B cell (primary cell): ENCODE data around the gene VWA8. TPM values are rescaled to one million over a fixed set of nuclear protein-coding genes. Genes with fewer than 3 reads are reported as not detected.
"Not testable (repeated sequence)": the region's sequence is repeated elsewhere in the genome, so short reads cannot be mapped to it uniquely, and the experiment has no call there.

Experiments used
- ATAC-seq: fragments of 200-7000 bp; cut with Tn5 transposase; one replicate; pipeline ENCODE4 v1.10.0; 2021; ENCODE audit warnings: low read depth, mild to moderate bottlenecking, moderate number of reproducible peaks, moderate library complexity
- CTCF ChIA-PET: fragments of 350-600 bp; sonication (Branson Sonifier 250); formaldehyde crosslinking; loops from one replicate; lab custom pipeline; 2021; ENCODE audit warnings: antibody characterized with exemption, inconsistent platforms; lab: Charles Lee
- POLR2A ChIA-PET: fragments of 350-600 bp; sonication (Branson Sonifier 250); formaldehyde crosslinking; loops from one replicate; lab custom pipeline; 2021; ENCODE audit warnings: antibody characterized with exemption; lab: Charles Lee
- DNase-seq: peaks from one replicate; pipeline ENCODE4 v3.0.0; 2013
- H2AFZ ChIP-seq: 2 replicates; pipeline ENCODE4 v1.6.1; 2012; ENCODE audit warnings: mild to moderate bottlenecking, low read depth, low read length; ENCODE audit not compliant: insufficient read depth, poor library complexity, severe bottlenecking
- H3K27ac ChIP-seq, 2 donors: 1 replicate in 1 of 2; 2 replicates in 1 of 2; pipeline ENCODE4 v1.5.1; 2012 to 2013; ENCODE audit warnings: low read length in 2 of 2, mild to moderate bottlenecking in 2 of 2, moderate library complexity in 1 of 2
- H3K27me3 ChIP-seq, 4 experiments: fragments of 200-600 bp in 1 of 4; sonication (generic) in 1 of 4; replicated peaks in 1 of 4; 1 replicate in 2 of 4; 2 replicates in 2 of 4; pipeline versions ENCODE4 v1.6.1 to v1.7.0; 2013 to 2016; ENCODE audit warnings: low read length in 3 of 4, mild to moderate bottlenecking in 2 of 4, mixed read lengths in 1 of 4, moderate library complexity in 1 of 4; ENCODE audit not compliant: insufficient read depth in 4 of 4, control insufficient read depth in 3 of 4; ENCODE audit errors: control extremely low read depth in 1 of 4
- H3K36me3 ChIP-seq, 2 experiments: replicated peaks in 1 of 2; 1 replicate in 1 of 2; 2 replicates in 1 of 2; pipeline versions ENCODE4 v1.6.1 to v1.7.1; 2013; ENCODE audit warnings: low read length in 1 of 2; ENCODE audit not compliant: insufficient read depth in 2 of 2, control insufficient read depth in 1 of 2; ENCODE audit errors: control extremely low read depth in 1 of 2, extremely low read depth in 1 of 2
- H3K4me1 ChIP-seq, 2 donors: fragments of 200-600 bp in 1 of 2; sonication (generic) in 1 of 2; 1 replicate in 1 of 2; 2 replicates in 1 of 2; pipeline versions ENCODE4 v1.5.1 to v1.6.1; 2013 to 2017; ENCODE audit warnings: low read length in 2 of 2; ENCODE audit not compliant: control insufficient read depth in 2 of 2, insufficient read depth in 2 of 2
- H3K4me2 ChIP-seq: replicated peaks from 2 replicates; pipeline ENCODE3; 2012; ENCODE audit warnings: mild to moderate bottlenecking, low read depth, low read length; ENCODE audit not compliant: poor library complexity, severe bottlenecking
- H3K4me3 ChIP-seq, 5 experiments: fragments of 200-600 bp in 1 of 5; sonication (generic) in 1 of 5; 1 replicate in 3 of 5; 2 replicates in 2 of 5; pipeline versions ENCODE4 v1.5.1 to v1.7.0; 2011 to 2016; ENCODE audit warnings: low read length in 4 of 5, mild to moderate bottlenecking in 4 of 5, low read depth in 2 of 5, control low read depth in 1 of 5, moderate library complexity in 1 of 5; ENCODE audit not compliant: insufficient read depth in 1 of 5; ENCODE audit errors: control extremely low read depth in 1 of 5, extremely low read depth in 1 of 5
- H3K79me2 ChIP-seq: fragments of 200-600 bp; sonication (generic); one replicate; pipeline ENCODE4 v1.6.0; 2016; ENCODE audit warnings: low read length; ENCODE audit not compliant: control insufficient read depth, insufficient read depth
- H3K9ac ChIP-seq: fragments of 200-600 bp; sonication (generic); 2 replicates; pipeline ENCODE4 v1.6.1; 2017; ENCODE audit warnings: mild to moderate bottlenecking, low read length, moderate library complexity
- H3K9me3 ChIP-seq, 3 donors: one replicate each; pipeline versions ENCODE4 v1.6.1 to v1.7.1; 2013; ENCODE audit warnings: low read length in 2 of 3; ENCODE audit not compliant: control insufficient read depth in 2 of 3, insufficient read depth in 1 of 3; ENCODE audit errors: control extremely low read depth in 1 of 3
- H4K20me1 ChIP-seq: 2 replicates; pipeline ENCODE4 v1.6.0; 2012; ENCODE audit warnings: mild to moderate bottlenecking, low read length; ENCODE audit not compliant: insufficient read depth, control insufficient read depth, poor library complexity, severe bottlenecking
- H3K27ac Mint-ChIP-seq: one replicate; pipeline ENCODE4 v1.8.0; 2021; ENCODE audit warnings: mixed read lengths
- H3K27me3 Mint-ChIP-seq: one replicate; pipeline ENCODE4 v1.8.0; 2021; ENCODE audit warnings: mixed read lengths
- H3K4me1 Mint-ChIP-seq: one replicate; pipeline ENCODE4 v1.8.0; 2021; ENCODE audit warnings: mixed read lengths
- H3K4me3 Mint-ChIP-seq: one replicate; pipeline ENCODE4 v1.8.0; 2021; ENCODE audit warnings: mixed read lengths
- H3K9me3 Mint-ChIP-seq: one replicate; pipeline ENCODE4 v1.8.0; 2022; ENCODE audit warnings: mixed read lengths; ENCODE audit not compliant: insufficient read depth
- EZH2 ChIP-seq: IDR thresholded peaks from 2 replicates; pipeline ENCODE4 v1.6.1; 2012; ENCODE audit warnings: borderline replicate concordance, low read depth, mild to moderate bottlenecking, moderate library complexity, low read length; ENCODE audit not compliant: insufficient read depth, poor library complexity, severe bottlenecking
- WGBS: methylation state at CpG from one replicate; pipeline ENCODE4 v1.1.5; 2013; ENCODE audit warnings: missing lambda C conversion rate; ENCODE audit not compliant: insufficient coverage; 5-methylcytosine and 5-hydroxymethylcytosine counted together
- intact Hi-C: fragments of 100-400 bp; cut with micrococcal nuclease; formaldehyde crosslinking; loops from one replicate; pipeline ENCODE4 v1.10.0; 2022
- polyA plus RNA-seq: library from polyadenylated mRNA; depleted of rRNA; stranded (reverse); fragments of >200 nt; gene quantifications from 2 replicates; pipeline ENCODE4 v1.2.3, GENCODE V29; 2012
- total RNA-seq, 2 donors: library from RNA; stranded (reverse); fragments of 120-200 nt in 1 of 2; gene quantifications; 1 replicate in 1 of 2; 2 replicates in 1 of 2; pipeline versions ENCODE4 v1.2.3 to v1.2.4, GENCODE V29; 2013 to 2022
- TF ChIP-seq, protein P1 (sequence below): fragments of 200-600 bp; IDR thresholded peaks from one replicate; pipeline ENCODE4 v1.8.0; 2022; ENCODE audit warnings: antibody characterized with exemption, mild to moderate bottlenecking

VWA8 gene
- total and polyA plus RNA-seq, 2 donors (not counting 1 experiment from before 2014, with no cell fraction given), result 6.0 to 19.7 TPM

DNA sequence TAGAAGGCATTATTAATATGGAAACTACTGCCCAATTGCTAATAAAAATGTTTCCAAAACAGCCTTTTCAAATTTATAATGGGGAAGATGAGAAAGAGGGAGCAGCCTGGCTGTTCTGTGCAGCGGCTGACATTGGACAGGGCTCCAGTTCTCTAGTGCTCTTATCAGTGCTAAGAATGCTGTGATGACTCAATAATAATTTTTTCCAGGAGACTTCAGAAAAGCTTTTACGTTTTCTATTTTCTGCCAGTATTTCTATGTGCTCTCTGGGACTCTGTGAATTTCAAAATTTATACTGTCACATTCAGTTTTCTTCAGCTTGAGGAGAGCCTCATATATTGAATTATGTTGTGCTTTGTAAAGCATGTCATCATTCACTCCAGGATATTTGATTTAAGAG lies 209.6 kb downstream of the VWA8 start:
- ChIA-PET POLR2A (no interaction called here), CTCF (no interaction called here)
- Histone ChIP-seq H3K27me3 (no peaks in the 10 kb centered on the region), H4K20me1 (no peaks in the 10 kb centered on the region), H3K27ac (no peak overlapping the region), H3K79me2 (no peaks in the 10 kb centered on the region), H3K4me2 (no peak overlapping the region), H3K36me3 (no peaks in the 10 kb centered on the region), H3K4me3 (no peak overlapping the region), H3K9me3 (peaks cover 0 to 1% (median 0%) of the 10 kb centered on the region in 3 donors), H3K9ac (no peak overlapping the region), H3K4me1 (no peaks in the 10 kb centered on the region), H2AFZ (no peak overlapping the region)
- Mint-ChIP-seq H3K27me3 (no peaks in the 10 kb centered on the region), H3K27ac (no peak overlapping the region), H3K4me3 (no peak overlapping the region), H3K4me1 (no peaks in the 10 kb centered on the region), H3K9me3 (peaks cover 3% of the 10 kb centered on the region)
- WGBS, result no CpG with 5 or more reads among the region's 2 CpGs
- ATAC-seq, result no peak
- intact Hi-C loops, result no loop called here
- TF ChIP-seq, protein P1, sequence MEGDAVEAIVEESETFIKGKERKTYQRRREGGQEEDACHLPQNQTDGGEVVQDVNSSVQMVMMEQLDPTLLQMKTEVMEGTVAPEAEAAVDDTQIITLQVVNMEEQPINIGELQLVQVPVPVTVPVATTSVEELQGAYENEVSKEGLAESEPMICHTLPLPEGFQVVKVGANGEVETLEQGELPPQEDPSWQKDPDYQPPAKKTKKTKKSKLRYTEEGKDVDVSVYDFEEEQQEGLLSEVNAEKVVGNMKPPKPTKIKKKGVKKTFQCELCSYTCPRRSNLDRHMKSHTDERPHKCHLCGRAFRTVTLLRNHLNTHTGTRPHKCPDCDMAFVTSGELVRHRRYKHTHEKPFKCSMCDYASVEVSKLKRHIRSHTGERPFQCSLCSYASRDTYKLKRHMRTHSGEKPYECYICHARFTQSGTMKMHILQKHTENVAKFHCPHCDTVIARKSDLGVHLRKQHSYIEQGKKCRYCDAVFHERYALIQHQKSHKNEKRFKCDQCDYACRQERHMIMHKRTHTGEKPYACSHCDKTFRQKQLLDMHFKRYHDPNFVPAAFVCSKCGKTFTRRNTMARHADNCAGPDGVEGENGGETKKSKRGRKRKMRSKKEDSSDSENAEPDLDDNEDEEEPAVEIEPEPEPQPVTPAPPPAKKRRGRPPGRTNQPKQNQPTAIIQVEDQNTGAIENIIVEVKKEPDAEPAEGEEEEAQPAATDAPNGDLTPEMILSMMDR, result no peak
- no peak for TF ChIP-seq EZH2
- no peak for DNase-seq

DNA sequence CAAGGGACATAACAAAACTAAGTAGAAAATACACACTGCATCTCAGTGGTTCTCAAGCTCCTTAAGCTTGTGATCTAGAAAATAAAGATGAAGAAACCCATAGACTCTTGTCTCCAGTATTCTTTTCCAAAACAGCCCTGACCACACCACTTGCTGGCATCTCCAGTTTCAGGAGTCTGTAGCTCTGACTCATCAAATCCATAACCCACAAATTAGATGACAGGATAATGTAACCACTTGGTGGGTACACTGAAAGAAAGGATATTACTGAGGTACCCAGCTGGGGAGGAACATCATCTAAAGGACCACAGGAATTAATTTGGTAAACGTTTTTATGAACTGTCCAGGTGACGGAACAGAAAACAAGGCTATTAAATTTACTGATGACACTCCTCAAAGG lies 214.7 kb downstream of the VWA8 start:
- no peak overlapping the region for H3K9ac ChIP-seq
- H3K4me1 Mint-ChIP-seq, result no peaks in the 10 kb centered on the region
- H3K4me2 ChIP-seq, result no peak overlapping the region
- ATAC-seq (no peak), DNase-seq (no peak)
- no peak overlapping the region for H3K4me3 Mint-ChIP-seq
- peaks cover 0 to 2% of the 10 kb centered on the region in 2 experiments for H3K36me3 ChIP-seq
- no peaks in the 10 kb centered on the region for H3K27me3 Mint-ChIP-seq
- H3K27me3 ChIP-seq, result no peaks in the 10 kb centered on the region
- WGBS, result 100% methylated on average over 2 of the region's 2 CpGs
- intact Hi-C loops, result no loop called here
- no peak overlapping the region for H3K27ac Mint-ChIP-seq
- no peak for TF ChIP-seq EZH2
- TF ChIP-seq, protein P1, result no peak
- POLR2A ChIA-PET, result no interaction called here
- H3K9me3 ChIP-seq, result no peaks in the 10 kb centered on the region
- no peaks in the 10 kb centered on the region for H3K79me2 ChIP-seq
- peaks cover 3% of the 10 kb centered on the region for H3K9me3 Mint-ChIP-seq
- H3K4me3 ChIP-seq, result no peak overlapping the region
- no peaks in the 10 kb centered on the region for H4K20me1 ChIP-seq
- CTCF ChIA-PET, result interaction anchor here (0.5 to 0.6 kb wide), 2 partner anchors 63 to 64 kb away, joined by 3 read pairs; no protein-coding TSS in a partner anchor
- H3K4me1 ChIP-seq, result no peaks in the 10 kb centered on the region
- H2AFZ ChIP-seq, result no peak overlapping the region
- H3K27ac ChIP-seq, result no peak overlapping the region

GRCh38 chr13:41745496-41745895 lies 215.4 kb downstream of the VWA8 start:
- H3K9ac ChIP-seq, H4K20me1 ChIP-seq, H3K27me3 ChIP-seq, H3K4me1 ChIP-seq, DNase-seq, H3K27ac Mint-ChIP-seq, CTCF ChIA-PET, POLR2A ChIA-PET, H3K9me3 Mint-ChIP-seq, H3K4me1 Mint-ChIP-seq, intact Hi-C loops, H2AFZ ChIP-seq, H3K9me3 ChIP-seq, H3K4me3 ChIP-seq, H3K27ac ChIP-seq, H3K79me2 ChIP-seq, H3K27me3 Mint-ChIP-seq, H3K4me3 Mint-ChIP-seq, ATAC-seq, H3K4me2 ChIP-seq, H3K36me3 ChIP-seq: not testable (repeated sequence)
- WGBS, result 100% methylated on average over 2 of the region's 3 CpGs
